Endothelial cell of umbilical vein (primary cell): ENCODE results near the gene ABCC2. TPM values are rescaled to one million over a fixed set of nuclear protein-coding genes. Genes with fewer than 3 reads are reported as not detected.

Experiments used
- BruUV-seq: library from RNA; stranded (reverse); fragments of 400-500 nt; replicated peaks from 2 replicates; lab custom pipeline; 2021; lab: Mats Ljungman, UMichigan
- CTCF ChIA-PET: fragments of 300-600, 350-600 bp; sonication (Branson Sonifier 250); formaldehyde crosslinking; loops from one replicate; lab custom pipeline; 2021; ENCODE audit warnings: antibody characterized with exemption, inconsistent platforms; lab: Charles Lee
- POLR2A ChIA-PET: fragments of 300-600, 350-600 bp; sonication (Branson Sonifier 250); formaldehyde crosslinking; loops from one replicate; lab custom pipeline; 2021; ENCODE audit warnings: antibody characterized with exemption, inconsistent platforms; lab: Charles Lee
- DNase-seq: peaks from one replicate; pipeline ENCODE4 v3.0.0-alpha.2; 2011; ENCODE audit warnings: low read depth, low spot score
- FAIRE-seq: peaks from 2 replicates; lab custom pipeline; 2011; peaks lifted over from hg19 to GRCh38; lab: Jason Lieb, UNC
- H2AFZ ChIP-seq: 2 replicates; pipeline ENCODE4 v1.6.0; 2012; ENCODE audit warnings: low read depth, low read length, control low read depth, inconsistent platforms
- H3K27ac ChIP-seq: 2 replicates; pipeline ENCODE4 v1.5.1; 2011; ENCODE audit warnings: low read depth, mild to moderate bottlenecking, control low read depth, low read length, moderate library complexity; ENCODE audit not compliant: insufficient read depth
- H3K27me3 ChIP-seq, 2 experiments: 2 replicates each; pipeline versions ENCODE4 v1.6.0 to v1.6.1; 2011; ENCODE audit warnings: low read length in 2 of 2, mixed read lengths in 1 of 2; ENCODE audit not compliant: control insufficient read depth in 2 of 2, insufficient read depth in 2 of 2
- H3K36me3 ChIP-seq, 2 experiments: 2 replicates in 1 of 2; 3 replicates in 1 of 2; pipeline ENCODE4 v1.5.1; 2011; ENCODE audit warnings: low read length in 2 of 2, mild to moderate bottlenecking in 1 of 2, moderate library complexity in 1 of 2; ENCODE audit not compliant: control insufficient read depth in 2 of 2, insufficient read depth in 2 of 2; ENCODE audit errors: extremely low read depth in 1 of 2
- H3K4me1 ChIP-seq: 3 replicates; pipeline ENCODE4 v1.5.1; 2011; ENCODE audit warnings: mild to moderate bottlenecking, low read length; ENCODE audit not compliant: control insufficient read depth, insufficient read depth; ENCODE audit errors: extremely low read depth
- H3K4me2 ChIP-seq: 2 replicates; pipeline ENCODE4 v1.6.1; 2011; ENCODE audit warnings: low read length, control low read depth, mixed read lengths; ENCODE audit not compliant: insufficient read depth
- H3K4me3 ChIP-seq, 3 experiments: fragments of 200-600 bp in 1 of 3; sonication (generic), shearing (Covaris generic) in 1 of 3; replicated peaks in 1 of 3; 2 replicates each; pipeline ENCODE4 v1.5.1; 2011 to 2016; ENCODE audit warnings: control low read depth in 3 of 3, low read length in 3 of 3, mild to moderate bottlenecking in 2 of 3, inconsistent platforms in 1 of 3, low read depth in 1 of 3, moderate library complexity in 1 of 3; ENCODE audit not compliant: insufficient read depth in 1 of 3
- H3K79me2 ChIP-seq: 2 replicates; pipeline ENCODE4 v1.6.0; 2012; ENCODE audit warnings: low read length, inconsistent platforms; ENCODE audit not compliant: control insufficient read depth, insufficient read depth
- H3K9ac ChIP-seq: replicated peaks from 2 replicates; pipeline ENCODE3; 2011; ENCODE audit warnings: low read length, control low read depth; ENCODE audit not compliant: insufficient read depth; ENCODE audit errors: extremely low read depth
- H3K9me1 ChIP-seq: replicated peaks from 3 replicates; pipeline ENCODE4 v1.6.0; 2011; ENCODE audit warnings: mild to moderate bottlenecking, low read length; ENCODE audit not compliant: control insufficient read depth, insufficient read depth; ENCODE audit errors: extremely low read depth
- H3K9me3 ChIP-seq: replicated peaks from 2 replicates; pipeline ENCODE4 v1.5.1; 2012; ENCODE audit warnings: low read length, inconsistent platforms; ENCODE audit not compliant: control insufficient read depth, insufficient read depth
- H4K20me1 ChIP-seq: replicated peaks from 2 replicates; pipeline ENCODE3; 2011; ENCODE audit warnings: mild to moderate bottlenecking, low read length; ENCODE audit not compliant: control insufficient read depth, insufficient read depth; ENCODE audit errors: extremely low read depth
- EZH2 ChIP-seq: IDR thresholded peaks from 2 replicates; pipeline ENCODE4 v1.6.1; 2012; ENCODE audit warnings: borderline replicate concordance, low read depth, mild to moderate bottlenecking, moderate library complexity, low read length, inconsistent platforms; ENCODE audit not compliant: severe bottlenecking
- FOS ChIP-seq: IDR thresholded peaks from 2 replicates; pipeline ENCODE4 v1.6.1; 2011; ENCODE audit warnings: mild to moderate bottlenecking, low read length, moderate library complexity, borderline replicate concordance; ENCODE audit not compliant: insufficient read depth
- GATA2 ChIP-seq: IDR thresholded peaks from 2 replicates; pipeline ENCODE4 v1.7.0; 2011; ENCODE audit warnings: low read depth, mild to moderate bottlenecking, moderate library complexity, mixed read lengths, low read length; ENCODE audit not compliant: insufficient read length, insufficient read depth
- JUN ChIP-seq: IDR thresholded peaks from 2 replicates; pipeline ENCODE4 v1.6.1; 2011; ENCODE audit warnings: borderline replicate concordance, low read depth; ENCODE audit not compliant: insufficient read length, insufficient read depth
- MYC ChIP-seq: IDR thresholded peaks from one replicate; pipeline ENCODE4 v1.6.1; 2011; ENCODE audit warnings: mild to moderate bottlenecking, low read depth, low read length
- POLR2A ChIP-seq: IDR thresholded peaks from 2 replicates; pipeline ENCODE4 v1.6.1; 2012; ENCODE audit warnings: low read depth, mild to moderate bottlenecking, control low read depth, low read length
- POLR2AphosphoS5 ChIP-seq: IDR thresholded peaks from 2 replicates; pipeline ENCODE4 v1.6.1; 2012; ENCODE audit warnings: low read depth, mild to moderate bottlenecking, control low read depth, low read length, moderate library complexity; ENCODE audit not compliant: insufficient read depth
- dilution Hi-C: fragments of 300-500 bp; cut with MboI; formaldehyde crosslinking; loops from one replicate; pipeline ENCODE4 v1.15.0; 2019; ENCODE audit warnings: low sequenced_read_pairs; ENCODE audit not compliant: extremely low pct_ligation_motif_present
- intact Hi-C: fragments of 100-400 bp; cut with micrococcal nuclease; formaldehyde crosslinking; loops from one replicate; pipeline ENCODE4 v1.10.0; 2022
- polyA plus RNA-seq, 4 experiments: library from polyadenylated mRNA; depleted of rRNA in 3 of 4; stranded (reverse) in 3 of 4; unstranded in 1 of 4; fragments of >200 nt; gene quantifications; 2 replicates each; pipeline versions ENCODE4 v1.2.1 to v1.2.3, GENCODE V29; 2011 to 2012; ENCODE audit warnings: missing spikeins in 1 of 4
- total RNA-seq: library from RNA; stranded (reverse); gene quantifications from 2 replicates; pipeline ENCODE4 v1.2.3, GENCODE V29; 2021
- TF ChIP-seq, protein P1 (sequence below), 2 donors: IDR thresholded peaks; 1 replicate in 1 of 2; 2 replicates in 1 of 2; pipeline ENCODE4 v1.5.1; 2011; ENCODE audit warnings: low read length in 2 of 2, mild to moderate bottlenecking in 2 of 2, moderate library complexity in 2 of 2, control low read depth in 1 of 2, inconsistent platforms in 1 of 2, low read depth in 1 of 2; ENCODE audit not compliant: insufficient read depth in 1 of 2; ENCODE audit errors: extremely low read depth in 1 of 2
- TF ChIP-seq, protein P2 (sequence below): IDR thresholded peaks from 2 replicates; pipeline ENCODE4 v1.6.1; 2011; ENCODE audit not compliant: insufficient read depth, insufficient read length

ABCC2 gene
- total and polyA plus RNA-seq, 2 donors (not counting 3 experiments of a cell fraction or from before 2014, with no cell fraction given), result 1.5 to 3.3 TPM

DNA sequence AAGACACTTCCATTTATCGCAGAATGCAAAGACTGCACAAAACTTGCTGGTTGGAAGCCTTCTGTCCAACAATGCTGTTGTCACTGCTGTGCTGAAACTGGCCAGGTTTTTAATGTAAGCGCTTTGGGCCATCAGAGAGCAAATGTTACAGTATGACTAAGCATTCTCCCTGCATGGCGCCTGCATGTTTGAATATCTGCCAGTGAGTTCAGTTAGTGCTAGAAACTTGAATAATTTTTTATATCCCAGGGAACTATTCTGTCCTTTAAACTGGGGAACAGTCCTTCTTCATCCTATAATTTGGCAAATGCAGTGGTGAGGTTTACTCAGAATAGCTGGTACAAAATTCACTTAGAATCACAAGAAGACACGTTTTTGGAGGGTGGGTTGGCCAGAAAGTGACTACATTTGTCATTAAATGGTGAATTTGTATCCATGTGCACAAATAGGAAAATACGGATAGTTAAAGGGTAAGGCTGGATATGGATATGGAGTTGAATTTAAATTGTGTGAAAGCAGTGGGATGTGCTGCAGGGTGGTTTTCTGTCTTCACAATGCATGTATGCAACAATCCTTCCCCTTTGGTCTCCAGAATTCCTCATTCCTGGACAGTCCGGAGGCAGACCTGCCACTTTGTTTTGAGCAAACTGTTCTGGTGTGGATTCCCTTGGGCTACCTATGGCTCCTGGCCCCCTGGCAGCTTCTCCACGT is 1.7 kb downstream of the ABCC2 start:
- Histone ChIP-seq H3K79me2 (no peaks in the 10 kb centered on the region), H3K9ac (no peak overlapping the region), H3K27ac (no peak overlapping the region), H3K9me3 (no peaks in the 10 kb centered on the region), H3K4me1 (peaks cover 44% of the 10 kb centered on the region), H4K20me1 (no peaks in the 10 kb centered on the region), H2AFZ (peak overlapping the region; percentile 49), H3K36me3 (no peaks in the 10 kb centered on the region), H3K27me3 (no peaks in the 10 kb centered on the region), H3K4me2 (no peak overlapping the region), H3K4me3 (no peak overlapping the region), H3K9me1 (no peaks in the 10 kb centered on the region)
- ChIA-PET CTCF (interaction anchor here (0.6 kb wide), 1 partner anchor 51 kb away, joined by 3 read pairs; no protein-coding TSS in a partner anchor), POLR2A (no interaction called here)
- TF ChIP-seq FOS, result peak; percentile 10
- no peak for TF ChIP-seq MYC
- no TSS peak for BruUV-seq
- intact Hi-C loops (loop anchor here (5.0 kb wide), 1 partner anchor 223 kb away; the partner anchor contains the start of gene DNMBP), dilution Hi-C loops (no loop called here)
- FAIRE-seq (peak; percentile 83), DNase-seq (peak; percentile 54)

DNA sequence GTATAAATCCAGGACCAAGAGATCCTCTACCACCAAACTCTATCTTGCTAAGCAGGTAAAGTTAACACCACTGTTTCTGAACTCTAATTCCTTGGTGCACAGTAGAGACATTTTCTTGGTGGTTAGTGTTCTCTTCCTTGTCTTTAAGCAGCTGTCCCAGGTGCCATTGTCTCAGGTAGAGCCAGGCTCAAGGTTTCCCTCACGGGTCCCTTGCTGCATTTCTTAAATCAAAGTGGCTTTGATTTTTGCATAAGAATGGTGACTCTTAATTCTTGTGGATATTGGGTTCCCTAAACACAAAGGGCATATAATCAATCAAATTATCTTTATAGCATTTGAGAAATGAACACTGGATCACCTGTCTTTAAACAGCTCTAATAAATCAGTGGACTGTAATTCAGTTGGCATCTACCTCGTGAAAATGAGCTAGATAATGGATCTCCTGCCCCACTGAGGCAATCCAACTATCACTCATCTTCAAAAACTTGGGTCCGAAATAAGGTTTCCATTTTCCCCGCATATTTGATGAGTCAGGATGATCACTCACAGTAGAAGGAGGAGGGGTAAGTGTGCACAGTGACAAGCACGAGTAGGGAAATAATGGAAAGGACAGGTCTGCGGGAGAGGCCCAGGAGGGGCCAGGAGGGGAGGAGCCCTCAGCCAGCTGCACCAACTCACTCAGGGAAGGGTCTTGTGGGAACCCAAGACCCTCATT is 2.4 kb downstream of the ABCC2 start:
- no peak for FAIRE-seq

More for the DNA sequence above, 2.4 kb downstream of the ABCC2 start:
- Histone ChIP-seq H3K36me3 (no peaks in the 10 kb centered on the region), H3K9me3 (no peaks in the 10 kb centered on the region), H3K27me3 (no peaks in the 10 kb centered on the region), H3K4me2 (no peak overlapping the region), H3K27ac (no peak overlapping the region), H3K9me1 (no peaks in the 10 kb centered on the region), H4K20me1 (no peaks in the 10 kb centered on the region), H3K79me2 (no peaks in the 10 kb centered on the region), H3K9ac (no peak overlapping the region), H3K4me3 (no peak overlapping the region), H2AFZ (peak overlapping the region; percentile 49), H3K4me1 (peaks cover 40% of the 10 kb centered on the region)
- ChIA-PET POLR2A (no interaction called here), CTCF (interaction anchor here (0.6 to 2.1 kb wide), 2 partner anchors 51 to 52 kb away, joined by 3 to 7 read pairs; partner anchors contain the start of genes COX15 and CUTC)
- TF ChIP-seq MYC (no peak), EZH2 (no peak), FOS (no peak), JUN (no peak), GATA2 (no peak), POLR2A (no peak), POLR2AphosphoS5 (no peak)
- TF ChIP-seq, protein P1, sequence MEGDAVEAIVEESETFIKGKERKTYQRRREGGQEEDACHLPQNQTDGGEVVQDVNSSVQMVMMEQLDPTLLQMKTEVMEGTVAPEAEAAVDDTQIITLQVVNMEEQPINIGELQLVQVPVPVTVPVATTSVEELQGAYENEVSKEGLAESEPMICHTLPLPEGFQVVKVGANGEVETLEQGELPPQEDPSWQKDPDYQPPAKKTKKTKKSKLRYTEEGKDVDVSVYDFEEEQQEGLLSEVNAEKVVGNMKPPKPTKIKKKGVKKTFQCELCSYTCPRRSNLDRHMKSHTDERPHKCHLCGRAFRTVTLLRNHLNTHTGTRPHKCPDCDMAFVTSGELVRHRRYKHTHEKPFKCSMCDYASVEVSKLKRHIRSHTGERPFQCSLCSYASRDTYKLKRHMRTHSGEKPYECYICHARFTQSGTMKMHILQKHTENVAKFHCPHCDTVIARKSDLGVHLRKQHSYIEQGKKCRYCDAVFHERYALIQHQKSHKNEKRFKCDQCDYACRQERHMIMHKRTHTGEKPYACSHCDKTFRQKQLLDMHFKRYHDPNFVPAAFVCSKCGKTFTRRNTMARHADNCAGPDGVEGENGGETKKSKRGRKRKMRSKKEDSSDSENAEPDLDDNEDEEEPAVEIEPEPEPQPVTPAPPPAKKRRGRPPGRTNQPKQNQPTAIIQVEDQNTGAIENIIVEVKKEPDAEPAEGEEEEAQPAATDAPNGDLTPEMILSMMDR (IDR thresholded peaks at IDR 0.05; ENCODE audit: extremely low read depth in 1 of 2, insufficient read depth in 1 of 2, low read depth in 1 of 2, low read length in 2 of 2), result no peak
- TF ChIP-seq, protein P2, sequence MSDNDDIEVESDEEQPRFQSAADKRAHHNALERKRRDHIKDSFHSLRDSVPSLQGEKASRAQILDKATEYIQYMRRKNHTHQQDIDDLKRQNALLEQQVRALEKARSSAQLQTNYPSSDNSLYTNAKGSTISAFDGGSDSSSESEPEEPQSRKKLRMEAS, result no peak
- no peak for DNase-seq
- BruUV-seq, result no TSS peak
- intact Hi-C loops, result loop anchor here (5.0 kb wide), 1 partner anchor 222 kb away; the partner anchor contains the start of gene DNMBP
- dilution Hi-C loops, result no loop called here
